ENCODE measurements around the gene DDX31.

Gene DDX31

GRCh38 chr9:132596200-132596599, 73.6 kb downstream of the DDX31 start:
- no peak for DNase-seq (ENCODE audit: low read depth in 1 of 2, low spot score in 1 of 2)
- peaks cover 7% of the 10 kb centered on the region for H3K27me3 ChIP-seq (ENCODE audit: insufficient read depth, poor library complexity, severe bottlenecking)
- H3K27ac ChIP-seq (replicated peaks): no peak overlapping the region
- H3K4me3 ChIP-seq (replicated peaks; ENCODE audit: insufficient read depth, low read length): no peak overlapping the region
- no peak for TF ChIP-seq SPI1 (IDR thresholded peaks at IDR 0.05; ENCODE audit: borderline replicate concordance, low read depth)

- H3K4me3 ChIP-seq (replicated peaks; ENCODE audit: insufficient read depth, low read length): no peak overlapping the region
- no peak overlapping the region for H3K27ac ChIP-seq (replicated peaks)
- TF ChIP-seq, protein P1, sequence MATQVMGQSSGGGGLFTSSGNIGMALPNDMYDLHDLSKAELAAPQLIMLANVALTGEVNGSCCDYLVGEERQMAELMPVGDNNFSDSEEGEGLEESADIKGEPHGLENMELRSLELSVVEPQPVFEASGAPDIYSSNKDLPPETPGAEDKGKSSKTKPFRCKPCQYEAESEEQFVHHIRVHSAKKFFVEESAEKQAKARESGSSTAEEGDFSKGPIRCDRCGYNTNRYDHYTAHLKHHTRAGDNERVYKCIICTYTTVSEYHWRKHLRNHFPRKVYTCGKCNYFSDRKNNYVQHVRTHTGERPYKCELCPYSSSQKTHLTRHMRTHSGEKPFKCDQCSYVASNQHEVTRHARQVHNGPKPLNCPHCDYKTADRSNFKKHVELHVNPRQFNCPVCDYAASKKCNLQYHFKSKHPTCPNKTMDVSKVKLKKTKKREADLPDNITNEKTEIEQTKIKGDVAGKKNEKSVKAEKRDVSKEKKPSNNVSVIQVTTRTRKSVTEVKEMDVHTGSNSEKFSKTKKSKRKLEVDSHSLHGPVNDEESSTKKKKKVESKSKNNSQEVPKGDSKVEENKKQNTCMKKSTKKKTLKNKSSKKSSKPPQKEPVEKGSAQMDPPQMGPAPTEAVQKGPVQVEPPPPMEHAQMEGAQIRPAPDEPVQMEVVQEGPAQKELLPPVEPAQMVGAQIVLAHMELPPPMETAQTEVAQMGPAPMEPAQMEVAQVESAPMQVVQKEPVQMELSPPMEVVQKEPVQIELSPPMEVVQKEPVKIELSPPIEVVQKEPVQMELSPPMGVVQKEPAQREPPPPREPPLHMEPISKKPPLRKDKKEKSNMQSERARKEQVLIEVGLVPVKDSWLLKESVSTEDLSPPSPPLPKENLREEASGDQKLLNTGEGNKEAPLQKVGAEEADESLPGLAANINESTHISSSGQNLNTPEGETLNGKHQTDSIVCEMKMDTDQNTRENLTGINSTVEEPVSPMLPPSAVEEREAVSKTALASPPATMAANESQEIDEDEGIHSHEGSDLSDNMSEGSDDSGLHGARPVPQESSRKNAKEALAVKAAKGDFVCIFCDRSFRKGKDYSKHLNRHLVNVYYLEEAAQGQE (IDR thresholded peaks at IDR 0.05; ENCODE audit: insufficient replicate concordance, low read depth): no peak
- TF ChIP-seq POLR2AphosphoS5 (IDR thresholded peaks at IDR 0.05; ENCODE audit: low read depth): no peak
- no peak for TF ChIP-seq CTCF (IDR thresholded peaks at IDR 0.05; ENCODE audit: insufficient read depth, low read length)
- no peak for TF ChIP-seq SPI1 (IDR thresholded peaks at IDR 0.05; ENCODE audit: borderline replicate concordance, low read depth)
- no peak for TF ChIP-seq GABPA (IDR thresholded peaks at IDR 0.05; ENCODE audit: low read depth)
- no peak for DNase-seq (ENCODE audit: low read depth in 1 of 2, low spot score in 1 of 2)
- peaks cover 12% of the 10 kb centered on the region for H3K27me3 ChIP-seq (ENCODE audit: insufficient read depth, poor library complexity, severe bottlenecking)
Observed at GRCh38 chr9:132595319-132595718, 74.5 kb downstream of the DDX31 start.

DNA sequence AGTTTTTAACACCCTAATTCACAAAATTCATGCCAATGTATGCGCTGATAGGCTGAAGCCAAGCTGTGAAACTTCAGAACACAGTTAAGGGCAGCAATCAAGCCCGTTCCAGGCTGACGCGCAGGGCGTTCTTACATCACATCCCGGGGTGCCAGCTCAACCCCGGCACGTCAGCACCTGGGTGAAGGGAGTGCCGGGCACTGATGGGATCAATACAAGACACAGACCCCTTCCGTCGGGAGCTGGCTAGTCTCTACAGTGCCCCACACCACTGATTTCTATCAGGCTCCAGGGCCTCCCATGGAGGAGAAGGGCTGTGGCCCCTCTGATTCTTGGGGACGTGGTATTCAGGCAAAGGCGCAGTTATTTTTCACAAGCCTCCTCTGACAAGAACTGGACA, 75.4 kb downstream of the DDX31 start:
- TF ChIP-seq SPI1 (IDR thresholded peaks at IDR 0.05; ENCODE audit: borderline replicate concordance, low read depth) (no peak), GABPA (IDR thresholded peaks at IDR 0.05; ENCODE audit: low read depth) (no peak), POLR2AphosphoS5 (IDR thresholded peaks at IDR 0.05; ENCODE audit: low read depth) (no peak), CTCF (IDR thresholded peaks at IDR 0.05; ENCODE audit: insufficient read depth, low read length) (no peak)
- TF ChIP-seq, protein P1 (IDR thresholded peaks at IDR 0.05; ENCODE audit: insufficient replicate concordance, low read depth): no peak
- H3K27me3 ChIP-seq (ENCODE audit: insufficient read depth, poor library complexity, severe bottlenecking): peaks cover 20% of the 10 kb centered on the region
- no peak overlapping the region for H3K4me3 ChIP-seq (replicated peaks; ENCODE audit: insufficient read depth, low read length)
- no peak for DNase-seq (ENCODE audit: low read depth in 1 of 2, low spot score in 1 of 2)
- no peak overlapping the region for H3K27ac ChIP-seq (replicated peaks)

DNA sequence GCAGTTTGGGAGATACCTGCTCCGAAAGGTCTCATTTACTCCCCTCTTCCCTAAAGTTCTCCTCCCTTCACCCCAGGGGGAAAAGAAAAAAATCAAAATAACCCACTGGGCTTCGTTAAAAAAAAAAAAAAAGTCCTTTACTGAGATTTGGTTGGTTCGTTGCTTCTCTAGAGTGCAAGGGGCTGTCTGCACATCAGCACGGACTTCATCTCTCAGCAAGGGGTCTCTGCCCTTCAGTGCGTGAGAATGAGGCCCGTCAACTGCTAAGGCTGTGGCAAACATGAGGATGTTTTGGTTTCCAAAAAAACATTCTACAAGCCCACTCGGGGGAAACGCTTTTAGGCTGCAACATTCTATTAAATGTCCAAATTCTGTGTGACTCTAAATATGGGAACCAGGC, 77.3 kb downstream of the DDX31 start:
- peaks cover 38% of the 10 kb centered on the region for H3K27me3 ChIP-seq (ENCODE audit: insufficient read depth, poor library complexity, severe bottlenecking)
- H3K4me3 ChIP-seq (replicated peaks; ENCODE audit: insufficient read depth, low read length): no peak overlapping the region
- DNase-seq (ENCODE audit: low read depth in 1 of 2, low spot score in 1 of 2): no peak
- no peak overlapping the region for H3K27ac ChIP-seq (replicated peaks)
- no peak for TF ChIP-seq GABPA (IDR thresholded peaks at IDR 0.05; ENCODE audit: low read depth)
- TF ChIP-seq SPI1 (IDR thresholded peaks at IDR 0.05; ENCODE audit: borderline replicate concordance, low read depth): no peak
- TF ChIP-seq, protein P1 (IDR thresholded peaks at IDR 0.05; ENCODE audit: insufficient replicate concordance, low read depth): no peak
- no peak for TF ChIP-seq POLR2AphosphoS5 (IDR thresholded peaks at IDR 0.05; ENCODE audit: low read depth)
- TF ChIP-seq CTCF (IDR thresholded peaks at IDR 0.05; ENCODE audit: insufficient read depth, low read length): no peak
